B cell (primary cell): ENCODE results near the gene STYK1. TPM values are rescaled to one million over a fixed set of nuclear protein-coding genes. Genes with fewer than 3 reads are reported as not detected.

Source experiments
- ATAC-seq: fragments of 200-7000 bp; cut with Tn5 transposase; one replicate; pipeline ENCODE4 v1.10.0; 2021; ENCODE audit warnings: low read depth, mild to moderate bottlenecking, moderate number of reproducible peaks, moderate library complexity
- CTCF ChIA-PET: fragments of 350-600 bp; sonication (Branson Sonifier 250); formaldehyde crosslinking; loops from one replicate; lab custom pipeline; 2021; ENCODE audit warnings: antibody characterized with exemption, inconsistent platforms; lab: Charles Lee
- POLR2A ChIA-PET: fragments of 350-600 bp; sonication (Branson Sonifier 250); formaldehyde crosslinking; loops from one replicate; lab custom pipeline; 2021; ENCODE audit warnings: antibody characterized with exemption; lab: Charles Lee
- DNase-seq: peaks from one replicate; pipeline ENCODE4 v3.0.0; 2013
- H2AFZ ChIP-seq: 2 replicates; pipeline ENCODE4 v1.6.1; 2012; ENCODE audit warnings: mild to moderate bottlenecking, low read depth, low read length; ENCODE audit not compliant: insufficient read depth, poor library complexity, severe bottlenecking
- H3K27ac ChIP-seq, 2 donors: 1 replicate in 1 of 2; 2 replicates in 1 of 2; pipeline ENCODE4 v1.5.1; 2012 to 2013; ENCODE audit warnings: low read length in 2 of 2, mild to moderate bottlenecking in 2 of 2, moderate library complexity in 1 of 2
- H3K27me3 ChIP-seq, 4 experiments: fragments of 200-600 bp in 1 of 4; sonication (generic) in 1 of 4; replicated peaks in 1 of 4; 1 replicate in 2 of 4; 2 replicates in 2 of 4; pipeline versions ENCODE4 v1.6.1 to v1.7.0; 2013 to 2016; ENCODE audit warnings: low read length in 3 of 4, mild to moderate bottlenecking in 2 of 4, mixed read lengths in 1 of 4, moderate library complexity in 1 of 4; ENCODE audit not compliant: insufficient read depth in 4 of 4, control insufficient read depth in 3 of 4; ENCODE audit errors: control extremely low read depth in 1 of 4
- H3K36me3 ChIP-seq, 2 experiments: replicated peaks in 1 of 2; 1 replicate in 1 of 2; 2 replicates in 1 of 2; pipeline versions ENCODE4 v1.6.1 to v1.7.1; 2013; ENCODE audit warnings: low read length in 1 of 2; ENCODE audit not compliant: insufficient read depth in 2 of 2, control insufficient read depth in 1 of 2; ENCODE audit errors: control extremely low read depth in 1 of 2, extremely low read depth in 1 of 2
- H3K4me1 ChIP-seq, 2 donors: fragments of 200-600 bp in 1 of 2; sonication (generic) in 1 of 2; 1 replicate in 1 of 2; 2 replicates in 1 of 2; pipeline versions ENCODE4 v1.5.1 to v1.6.1; 2013 to 2017; ENCODE audit warnings: low read length in 2 of 2; ENCODE audit not compliant: control insufficient read depth in 2 of 2, insufficient read depth in 2 of 2
- H3K4me2 ChIP-seq: replicated peaks from 2 replicates; pipeline ENCODE3; 2012; ENCODE audit warnings: mild to moderate bottlenecking, low read depth, low read length; ENCODE audit not compliant: poor library complexity, severe bottlenecking
- H3K4me3 ChIP-seq, 5 experiments: fragments of 200-600 bp in 1 of 5; sonication (generic) in 1 of 5; 1 replicate in 3 of 5; 2 replicates in 2 of 5; pipeline versions ENCODE4 v1.5.1 to v1.7.0; 2011 to 2016; ENCODE audit warnings: low read length in 4 of 5, mild to moderate bottlenecking in 4 of 5, low read depth in 2 of 5, control low read depth in 1 of 5, moderate library complexity in 1 of 5; ENCODE audit not compliant: insufficient read depth in 1 of 5; ENCODE audit errors: control extremely low read depth in 1 of 5, extremely low read depth in 1 of 5
- H3K79me2 ChIP-seq: fragments of 200-600 bp; sonication (generic); one replicate; pipeline ENCODE4 v1.6.0; 2016; ENCODE audit warnings: low read length; ENCODE audit not compliant: control insufficient read depth, insufficient read depth
- H3K9ac ChIP-seq: fragments of 200-600 bp; sonication (generic); 2 replicates; pipeline ENCODE4 v1.6.1; 2017; ENCODE audit warnings: mild to moderate bottlenecking, low read length, moderate library complexity
- H3K9me3 ChIP-seq, 3 donors: one replicate each; pipeline versions ENCODE4 v1.6.1 to v1.7.1; 2013; ENCODE audit warnings: low read length in 2 of 3; ENCODE audit not compliant: control insufficient read depth in 2 of 3, insufficient read depth in 1 of 3; ENCODE audit errors: control extremely low read depth in 1 of 3
- H4K20me1 ChIP-seq: 2 replicates; pipeline ENCODE4 v1.6.0; 2012; ENCODE audit warnings: mild to moderate bottlenecking, low read length; ENCODE audit not compliant: insufficient read depth, control insufficient read depth, poor library complexity, severe bottlenecking
- H3K27ac Mint-ChIP-seq: one replicate; pipeline ENCODE4 v1.8.0; 2021; ENCODE audit warnings: mixed read lengths
- H3K27me3 Mint-ChIP-seq: one replicate; pipeline ENCODE4 v1.8.0; 2021; ENCODE audit warnings: mixed read lengths
- H3K4me1 Mint-ChIP-seq: one replicate; pipeline ENCODE4 v1.8.0; 2021; ENCODE audit warnings: mixed read lengths
- H3K4me3 Mint-ChIP-seq: one replicate; pipeline ENCODE4 v1.8.0; 2021; ENCODE audit warnings: mixed read lengths
- H3K9me3 Mint-ChIP-seq: one replicate; pipeline ENCODE4 v1.8.0; 2022; ENCODE audit warnings: mixed read lengths; ENCODE audit not compliant: insufficient read depth
- EZH2 ChIP-seq: IDR thresholded peaks from 2 replicates; pipeline ENCODE4 v1.6.1; 2012; ENCODE audit warnings: borderline replicate concordance, low read depth, mild to moderate bottlenecking, moderate library complexity, low read length; ENCODE audit not compliant: insufficient read depth, poor library complexity, severe bottlenecking
- WGBS: methylation state at CpG from one replicate; pipeline ENCODE4 v1.1.5; 2013; ENCODE audit warnings: missing lambda C conversion rate; ENCODE audit not compliant: insufficient coverage; 5-methylcytosine and 5-hydroxymethylcytosine counted together
- intact Hi-C: fragments of 100-400 bp; cut with micrococcal nuclease; formaldehyde crosslinking; loops from one replicate; pipeline ENCODE4 v1.10.0; 2022
- polyA plus RNA-seq: library from polyadenylated mRNA; depleted of rRNA; stranded (reverse); fragments of >200 nt; gene quantifications from 2 replicates; pipeline ENCODE4 v1.2.3, GENCODE V29; 2012
- total RNA-seq, 2 donors: library from RNA; stranded (reverse); fragments of 120-200 nt in 1 of 2; gene quantifications; 1 replicate in 1 of 2; 2 replicates in 1 of 2; pipeline versions ENCODE4 v1.2.3 to v1.2.4, GENCODE V29; 2013 to 2022
- TF ChIP-seq, protein P1 (sequence below): fragments of 200-600 bp; IDR thresholded peaks from one replicate; pipeline ENCODE4 v1.8.0; 2022; ENCODE audit warnings: antibody characterized with exemption, mild to moderate bottlenecking

The STYK1 gene
- total and polyA plus RNA-seq, 2 donors (not counting 1 experiment from before 2014, with no cell fraction given), result not detected

DNA sequence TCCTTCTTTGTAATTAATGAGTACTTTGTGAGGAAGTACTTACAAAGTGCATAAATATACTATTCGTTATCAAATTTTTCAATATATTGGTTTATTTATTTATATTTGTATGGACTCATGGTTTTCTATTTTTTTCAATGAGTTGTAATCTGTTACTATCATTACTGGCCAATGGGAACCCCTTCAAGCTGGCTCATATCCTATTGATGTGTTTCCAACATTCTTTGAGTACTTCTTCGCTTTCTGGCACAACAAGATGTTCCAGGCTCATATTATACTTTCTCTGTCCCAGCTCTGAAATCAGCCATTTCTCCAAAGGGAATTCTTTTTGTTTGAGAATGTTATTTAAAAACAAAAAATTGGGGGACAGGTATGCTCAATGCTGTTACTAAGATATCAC is 31.8 kb upstream of the STYK1 start:
- no peak for DNase-seq
- no peaks in the 10 kb centered on the region for H3K27me3 ChIP-seq
- no peaks in the 10 kb centered on the region for H3K79me2 ChIP-seq
- no peaks in the 10 kb centered on the region for H4K20me1 ChIP-seq
- intact Hi-C loops, result no loop called here
- H3K9ac ChIP-seq, result no peak overlapping the region
- no peak overlapping the region for H3K27ac Mint-ChIP-seq
- peaks cover 17 to 21% of the 10 kb centered on the region in 2 experiments for H3K36me3 ChIP-seq
- ChIA-PET CTCF (no interaction called here), POLR2A (no interaction called here)
- H3K4me1 Mint-ChIP-seq, result peaks cover 18% of the 10 kb centered on the region
- ATAC-seq, result no peak
- no peak overlapping the region for H2AFZ ChIP-seq
- no peak overlapping the region for H3K4me3 ChIP-seq
- H3K4me1 ChIP-seq, result peaks cover 11 to 16% of the 10 kb centered on the region in 2 donors
- H3K27ac ChIP-seq, result no peak overlapping the region
- H3K9me3 ChIP-seq, result no peaks in the 10 kb centered on the region
- no peak overlapping the region for H3K4me2 ChIP-seq
- no peaks in the 10 kb centered on the region for H3K9me3 Mint-ChIP-seq
- no peaks in the 10 kb centered on the region for H3K27me3 Mint-ChIP-seq
- no peak overlapping the region for H3K4me3 Mint-ChIP-seq
- TF ChIP-seq EZH2, result no peak
- TF ChIP-seq, protein P1, sequence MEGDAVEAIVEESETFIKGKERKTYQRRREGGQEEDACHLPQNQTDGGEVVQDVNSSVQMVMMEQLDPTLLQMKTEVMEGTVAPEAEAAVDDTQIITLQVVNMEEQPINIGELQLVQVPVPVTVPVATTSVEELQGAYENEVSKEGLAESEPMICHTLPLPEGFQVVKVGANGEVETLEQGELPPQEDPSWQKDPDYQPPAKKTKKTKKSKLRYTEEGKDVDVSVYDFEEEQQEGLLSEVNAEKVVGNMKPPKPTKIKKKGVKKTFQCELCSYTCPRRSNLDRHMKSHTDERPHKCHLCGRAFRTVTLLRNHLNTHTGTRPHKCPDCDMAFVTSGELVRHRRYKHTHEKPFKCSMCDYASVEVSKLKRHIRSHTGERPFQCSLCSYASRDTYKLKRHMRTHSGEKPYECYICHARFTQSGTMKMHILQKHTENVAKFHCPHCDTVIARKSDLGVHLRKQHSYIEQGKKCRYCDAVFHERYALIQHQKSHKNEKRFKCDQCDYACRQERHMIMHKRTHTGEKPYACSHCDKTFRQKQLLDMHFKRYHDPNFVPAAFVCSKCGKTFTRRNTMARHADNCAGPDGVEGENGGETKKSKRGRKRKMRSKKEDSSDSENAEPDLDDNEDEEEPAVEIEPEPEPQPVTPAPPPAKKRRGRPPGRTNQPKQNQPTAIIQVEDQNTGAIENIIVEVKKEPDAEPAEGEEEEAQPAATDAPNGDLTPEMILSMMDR, result no peak
- WGBS, result no CpG with 5 or more reads among the region's 2 CpGs

DNA sequence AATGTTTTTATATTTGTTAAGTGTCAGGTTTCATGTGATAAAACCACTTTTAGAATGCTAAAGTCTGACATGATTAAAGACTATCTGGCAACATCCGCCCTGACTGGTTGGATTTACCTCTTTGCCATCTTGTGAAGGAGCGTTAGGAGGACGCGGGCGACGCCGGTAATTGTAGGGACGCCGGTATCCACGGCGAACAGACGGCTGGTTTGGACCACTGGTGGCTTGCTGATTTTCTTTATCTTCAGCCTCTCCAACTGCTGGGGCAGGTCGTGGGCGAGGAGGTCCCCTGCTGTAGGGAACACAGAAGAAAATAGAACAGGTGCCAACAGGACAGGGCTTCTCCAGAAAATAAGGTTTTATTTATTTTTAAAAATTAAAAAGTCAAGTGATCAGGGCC is 28.0 kb upstream of the STYK1 start:
- H3K79me2 ChIP-seq, result no peaks in the 10 kb centered on the region

More for the DNA sequence above, 28.0 kb upstream of the STYK1 start:
- no peak overlapping the region for H3K4me3 Mint-ChIP-seq
- ChIA-PET POLR2A (no interaction called here), CTCF (no interaction called here)
- no peak for TF ChIP-seq EZH2
- TF ChIP-seq, protein P1, result no peak
- H3K36me3 ChIP-seq, result peaks cover 13 to 22% of the 10 kb centered on the region in 2 experiments
- intact Hi-C loops, result no loop called here
- no peak overlapping the region for H3K9ac ChIP-seq
- no peaks in the 10 kb centered on the region for H3K9me3 Mint-ChIP-seq
- ATAC-seq (no peak), DNase-seq (no peak)
- no CpG with 5 or more reads among the region's 14 CpGs for WGBS
- H3K9me3 ChIP-seq, result no peaks in the 10 kb centered on the region
- H3K4me1 Mint-ChIP-seq, result peaks cover 5% of the 10 kb centered on the region
- no peak overlapping the region for H3K4me3 ChIP-seq
- no peak overlapping the region for H2AFZ ChIP-seq
- H3K27me3 Mint-ChIP-seq, result no peaks in the 10 kb centered on the region
- no peaks in the 10 kb centered on the region for H3K4me1 ChIP-seq
- no peak overlapping the region for H3K27ac Mint-ChIP-seq
- no peaks in the 10 kb centered on the region for H4K20me1 ChIP-seq
- H3K4me2 ChIP-seq, result no peak overlapping the region
- H3K27ac ChIP-seq, result no peak overlapping the region
- H3K27me3 ChIP-seq, result no peaks in the 10 kb centered on the region
